A549 (cell line): Measurements from ENCODE around the gene GJA3.

ENCODE experiments used
- JUNB ChIP-seq: fragments of >200 bp; sonication (Bioruptor Twin); formaldehyde crosslinking; IDR thresholded peaks from 2 replicates; pipeline ENCODE4 v1.6.1; 2016
- KDM1A ChIP-seq: fragments of 200-600 bp; sonication (generic); IDR thresholded peaks from 2 replicates; pipeline ENCODE4 v1.6.1; 2016; ENCODE audit warnings: low read depth, mild to moderate bottlenecking
- PHF8 ChIP-seq: fragments of 200-600 bp; sonication (generic); IDR thresholded peaks from 2 replicates; pipeline ENCODE4 v1.6.1; 2016; ENCODE audit warnings: low read depth, mild to moderate bottlenecking, antibody characterized with exemption, moderate library complexity, borderline replicate concordance
- POLR2A ChIP-seq: IDR thresholded peaks from 2 replicates; pipeline ENCODE4 v1.6.1; 2012; ENCODE audit warnings: mild to moderate bottlenecking, low read length
- TF ChIP-seq, protein P1 (sequence below): fragments of >200 bp; sonication (Bioruptor Twin); formaldehyde crosslinking; IDR thresholded peaks from 3 replicates; pipeline ENCODE4 v1.5.1; 2016

DNA sequence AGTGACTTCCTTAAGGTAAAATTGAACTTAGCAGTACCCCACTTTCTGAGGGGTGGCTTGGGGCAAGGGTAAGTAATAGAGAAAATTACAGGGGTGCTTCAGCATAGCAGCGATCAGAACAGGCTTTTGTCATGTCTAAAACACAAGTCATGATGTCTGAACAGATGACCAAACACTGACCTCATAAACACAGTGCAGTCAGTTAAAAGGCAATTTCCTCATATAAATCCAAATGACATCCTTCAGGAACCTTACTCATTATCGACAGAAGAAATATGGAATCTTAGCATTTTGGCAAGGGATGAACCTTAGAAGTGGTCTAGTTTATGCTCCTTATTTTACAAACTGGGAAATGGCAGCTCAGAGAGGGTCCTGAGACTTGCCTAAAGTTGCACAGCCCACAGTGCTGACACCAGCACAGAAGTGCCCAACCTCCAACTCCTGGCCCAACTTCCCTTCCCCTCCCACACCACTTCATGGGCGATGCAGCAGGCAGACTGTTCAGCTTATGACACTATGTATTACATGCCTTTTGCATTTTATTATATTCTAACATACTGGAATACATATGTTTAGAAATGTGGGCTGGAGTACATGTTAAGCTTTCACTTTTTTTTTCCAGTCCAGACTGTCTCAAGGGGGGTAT lies 3.6 kb downstream of the GJA3 start:
- TF ChIP-seq POLR2A: no peak
- TF ChIP-seq, protein P1, sequence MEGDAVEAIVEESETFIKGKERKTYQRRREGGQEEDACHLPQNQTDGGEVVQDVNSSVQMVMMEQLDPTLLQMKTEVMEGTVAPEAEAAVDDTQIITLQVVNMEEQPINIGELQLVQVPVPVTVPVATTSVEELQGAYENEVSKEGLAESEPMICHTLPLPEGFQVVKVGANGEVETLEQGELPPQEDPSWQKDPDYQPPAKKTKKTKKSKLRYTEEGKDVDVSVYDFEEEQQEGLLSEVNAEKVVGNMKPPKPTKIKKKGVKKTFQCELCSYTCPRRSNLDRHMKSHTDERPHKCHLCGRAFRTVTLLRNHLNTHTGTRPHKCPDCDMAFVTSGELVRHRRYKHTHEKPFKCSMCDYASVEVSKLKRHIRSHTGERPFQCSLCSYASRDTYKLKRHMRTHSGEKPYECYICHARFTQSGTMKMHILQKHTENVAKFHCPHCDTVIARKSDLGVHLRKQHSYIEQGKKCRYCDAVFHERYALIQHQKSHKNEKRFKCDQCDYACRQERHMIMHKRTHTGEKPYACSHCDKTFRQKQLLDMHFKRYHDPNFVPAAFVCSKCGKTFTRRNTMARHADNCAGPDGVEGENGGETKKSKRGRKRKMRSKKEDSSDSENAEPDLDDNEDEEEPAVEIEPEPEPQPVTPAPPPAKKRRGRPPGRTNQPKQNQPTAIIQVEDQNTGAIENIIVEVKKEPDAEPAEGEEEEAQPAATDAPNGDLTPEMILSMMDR: no peak
- TF ChIP-seq KDM1A: no peak
- TF ChIP-seq PHF8: no peak
- TF ChIP-seq JUNB: no peak
